Endothelial cell of umbilical vein (primary cell): Measurements from ENCODE around the gene CDH23. TPM values are rescaled to one million over a fixed set of nuclear protein-coding genes. Genes with fewer than 3 reads are reported as not detected.

Source experiments
- BruUV-seq: library from RNA; stranded (reverse); fragments of 400-500 nt; replicated peaks from 2 replicates; lab custom pipeline; 2021; lab: Mats Ljungman, UMichigan
- CTCF ChIA-PET: fragments of 300-600, 350-600 bp; sonication (Branson Sonifier 250); formaldehyde crosslinking; loops from one replicate; lab custom pipeline; 2021; ENCODE audit warnings: antibody characterized with exemption, inconsistent platforms; lab: Charles Lee
- POLR2A ChIA-PET: fragments of 300-600, 350-600 bp; sonication (Branson Sonifier 250); formaldehyde crosslinking; loops from one replicate; lab custom pipeline; 2021; ENCODE audit warnings: antibody characterized with exemption, inconsistent platforms; lab: Charles Lee
- DNase-seq: peaks from one replicate; pipeline ENCODE4 v3.0.0-alpha.2; 2011; ENCODE audit warnings: low read depth, low spot score
- FAIRE-seq: peaks from 2 replicates; lab custom pipeline; 2011; peaks lifted over from hg19 to GRCh38; lab: Jason Lieb, UNC
- H2AFZ ChIP-seq: 2 replicates; pipeline ENCODE4 v1.6.0; 2012; ENCODE audit warnings: low read depth, low read length, control low read depth, inconsistent platforms
- H3K27ac ChIP-seq: 2 replicates; pipeline ENCODE4 v1.5.1; 2011; ENCODE audit warnings: low read depth, mild to moderate bottlenecking, control low read depth, low read length, moderate library complexity; ENCODE audit not compliant: insufficient read depth
- H3K27me3 ChIP-seq, 2 experiments: 2 replicates each; pipeline versions ENCODE4 v1.6.0 to v1.6.1; 2011; ENCODE audit warnings: low read length in 2 of 2, mixed read lengths in 1 of 2; ENCODE audit not compliant: control insufficient read depth in 2 of 2, insufficient read depth in 2 of 2
- H3K36me3 ChIP-seq, 2 experiments: 2 replicates in 1 of 2; 3 replicates in 1 of 2; pipeline ENCODE4 v1.5.1; 2011; ENCODE audit warnings: low read length in 2 of 2, mild to moderate bottlenecking in 1 of 2, moderate library complexity in 1 of 2; ENCODE audit not compliant: control insufficient read depth in 2 of 2, insufficient read depth in 2 of 2; ENCODE audit errors: extremely low read depth in 1 of 2
- H3K4me1 ChIP-seq: 3 replicates; pipeline ENCODE4 v1.5.1; 2011; ENCODE audit warnings: mild to moderate bottlenecking, low read length; ENCODE audit not compliant: control insufficient read depth, insufficient read depth; ENCODE audit errors: extremely low read depth
- H3K4me2 ChIP-seq: 2 replicates; pipeline ENCODE4 v1.6.1; 2011; ENCODE audit warnings: low read length, control low read depth, mixed read lengths; ENCODE audit not compliant: insufficient read depth
- H3K4me3 ChIP-seq, 3 experiments: fragments of 200-600 bp in 1 of 3; sonication (generic), shearing (Covaris generic) in 1 of 3; replicated peaks in 1 of 3; 2 replicates each; pipeline ENCODE4 v1.5.1; 2011 to 2016; ENCODE audit warnings: control low read depth in 3 of 3, low read length in 3 of 3, mild to moderate bottlenecking in 2 of 3, inconsistent platforms in 1 of 3, low read depth in 1 of 3, moderate library complexity in 1 of 3; ENCODE audit not compliant: insufficient read depth in 1 of 3
- H3K79me2 ChIP-seq: 2 replicates; pipeline ENCODE4 v1.6.0; 2012; ENCODE audit warnings: low read length, inconsistent platforms; ENCODE audit not compliant: control insufficient read depth, insufficient read depth
- H3K9ac ChIP-seq: replicated peaks from 2 replicates; pipeline ENCODE3; 2011; ENCODE audit warnings: low read length, control low read depth; ENCODE audit not compliant: insufficient read depth; ENCODE audit errors: extremely low read depth
- H3K9me1 ChIP-seq: replicated peaks from 3 replicates; pipeline ENCODE4 v1.6.0; 2011; ENCODE audit warnings: mild to moderate bottlenecking, low read length; ENCODE audit not compliant: control insufficient read depth, insufficient read depth; ENCODE audit errors: extremely low read depth
- H3K9me3 ChIP-seq: replicated peaks from 2 replicates; pipeline ENCODE4 v1.5.1; 2012; ENCODE audit warnings: low read length, inconsistent platforms; ENCODE audit not compliant: control insufficient read depth, insufficient read depth
- H4K20me1 ChIP-seq: replicated peaks from 2 replicates; pipeline ENCODE3; 2011; ENCODE audit warnings: mild to moderate bottlenecking, low read length; ENCODE audit not compliant: control insufficient read depth, insufficient read depth; ENCODE audit errors: extremely low read depth
- EZH2 ChIP-seq: IDR thresholded peaks from 2 replicates; pipeline ENCODE4 v1.6.1; 2012; ENCODE audit warnings: borderline replicate concordance, low read depth, mild to moderate bottlenecking, moderate library complexity, low read length, inconsistent platforms; ENCODE audit not compliant: severe bottlenecking
- FOS ChIP-seq: IDR thresholded peaks from 2 replicates; pipeline ENCODE4 v1.6.1; 2011; ENCODE audit warnings: mild to moderate bottlenecking, low read length, moderate library complexity, borderline replicate concordance; ENCODE audit not compliant: insufficient read depth
- GATA2 ChIP-seq: IDR thresholded peaks from 2 replicates; pipeline ENCODE4 v1.7.0; 2011; ENCODE audit warnings: low read depth, mild to moderate bottlenecking, moderate library complexity, mixed read lengths, low read length; ENCODE audit not compliant: insufficient read length, insufficient read depth
- JUN ChIP-seq: IDR thresholded peaks from 2 replicates; pipeline ENCODE4 v1.6.1; 2011; ENCODE audit warnings: borderline replicate concordance, low read depth; ENCODE audit not compliant: insufficient read length, insufficient read depth
- MYC ChIP-seq: IDR thresholded peaks from one replicate; pipeline ENCODE4 v1.6.1; 2011; ENCODE audit warnings: mild to moderate bottlenecking, low read depth, low read length
- POLR2AphosphoS5 ChIP-seq: IDR thresholded peaks from 2 replicates; pipeline ENCODE4 v1.6.1; 2012; ENCODE audit warnings: low read depth, mild to moderate bottlenecking, control low read depth, low read length, moderate library complexity; ENCODE audit not compliant: insufficient read depth
- dilution Hi-C: fragments of 300-500 bp; cut with MboI; formaldehyde crosslinking; loops from one replicate; pipeline ENCODE4 v1.15.0; 2019; ENCODE audit warnings: low sequenced_read_pairs; ENCODE audit not compliant: extremely low pct_ligation_motif_present
- intact Hi-C: fragments of 100-400 bp; cut with micrococcal nuclease; formaldehyde crosslinking; loops from one replicate; pipeline ENCODE4 v1.10.0; 2022
- polyA plus RNA-seq, 4 experiments: library from polyadenylated mRNA; depleted of rRNA in 3 of 4; stranded (reverse) in 3 of 4; unstranded in 1 of 4; fragments of >200 nt; gene quantifications; 2 replicates each; pipeline versions ENCODE4 v1.2.1 to v1.2.3, GENCODE V29; 2011 to 2012; ENCODE audit warnings: missing spikeins in 1 of 4
- total RNA-seq: library from RNA; stranded (reverse); gene quantifications from 2 replicates; pipeline ENCODE4 v1.2.3, GENCODE V29; 2021
- TF ChIP-seq, protein P1 (sequence below): IDR thresholded peaks from 2 replicates; pipeline ENCODE4 v1.6.1; 2011; ENCODE audit not compliant: insufficient read depth, insufficient read length

CDH23 gene
- total and polyA plus RNA-seq, 2 donors (not counting 3 experiments of a cell fraction or from before 2014, with no cell fraction given), result not detected

DNA sequence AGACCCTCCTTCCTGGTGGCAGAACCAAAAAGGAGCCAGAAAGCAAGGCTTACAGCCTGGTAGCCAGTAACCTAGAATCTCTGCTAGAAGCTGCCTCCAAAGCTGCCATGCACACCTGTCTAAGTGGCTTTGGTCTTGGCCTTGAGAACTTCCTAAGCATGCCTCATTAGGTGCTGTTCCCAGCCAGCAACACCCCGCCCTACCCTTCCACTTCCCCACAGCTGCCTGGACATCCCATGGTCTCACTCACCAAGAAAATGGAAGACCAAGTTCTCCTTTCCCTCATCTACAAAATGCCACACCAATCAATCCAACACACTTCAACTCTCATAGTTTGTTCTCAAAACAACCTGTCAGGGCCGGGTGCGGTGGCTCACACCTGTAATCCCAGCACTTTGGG, 450.1 kb downstream of the CDH23 start:
- intact Hi-C loops, result no loop called here
- DNase-seq (no peak), FAIRE-seq (no peak)
- Histone ChIP-seq H3K27ac (no peak overlapping the region), H4K20me1 (peaks cover 11% of the 10 kb centered on the region), H3K4me2 (no peak overlapping the region), H3K79me2 (peaks cover 89% of the 10 kb centered on the region), H3K36me3 (no peaks in the 10 kb centered on the region), H3K4me3 (no peak overlapping the region), H3K27me3 (no peaks in the 10 kb centered on the region), H2AFZ (no peak overlapping the region), H3K4me1 (peaks cover 17% of the 10 kb centered on the region), H3K9me3 (no peaks in the 10 kb centered on the region), H3K9ac (no peak overlapping the region), H3K9me1 (no peaks in the 10 kb centered on the region)
- dilution Hi-C loops, result no loop called here
- ChIA-PET CTCF (interaction anchor here (1.0 to 1.7 kb wide), 2 partner anchors 8 to 50 kb away, joined by 3 to 7 read pairs; no protein-coding TSS in a partner anchor), POLR2A (no interaction called here)
- TF ChIP-seq, protein P1, sequence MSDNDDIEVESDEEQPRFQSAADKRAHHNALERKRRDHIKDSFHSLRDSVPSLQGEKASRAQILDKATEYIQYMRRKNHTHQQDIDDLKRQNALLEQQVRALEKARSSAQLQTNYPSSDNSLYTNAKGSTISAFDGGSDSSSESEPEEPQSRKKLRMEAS, result no peak
- TF ChIP-seq EZH2 (no peak), GATA2 (no peak), FOS (no peak), JUN (no peak)
- BruUV-seq, result no TSS peak

DNA sequence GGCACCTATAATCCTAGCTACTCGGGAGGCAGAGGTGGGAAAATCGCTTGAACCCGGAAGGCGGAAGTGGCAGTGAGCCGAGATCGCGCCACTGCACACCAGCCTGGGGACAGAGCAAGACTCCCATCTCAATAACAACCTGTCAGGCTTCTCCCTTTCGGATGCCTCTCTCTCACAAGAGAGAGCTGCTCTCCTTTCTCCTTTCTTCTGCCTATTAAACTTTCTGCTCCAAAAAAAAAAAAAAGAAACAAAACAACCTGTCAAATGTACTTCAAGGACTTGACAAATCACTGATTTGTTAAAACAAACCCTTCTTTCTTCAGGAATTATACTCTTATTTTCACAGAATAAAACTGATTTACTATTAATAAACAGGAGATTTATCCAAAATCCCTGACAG, 450.7 kb downstream of the CDH23 start:
- H3K9me1 ChIP-seq, result no peaks in the 10 kb centered on the region
- no peaks in the 10 kb centered on the region for H3K9me3 ChIP-seq
- no peaks in the 10 kb centered on the region for H3K36me3 ChIP-seq
- H3K9ac ChIP-seq, result no peak overlapping the region
- no peak overlapping the region for H3K4me3 ChIP-seq
- no peak overlapping the region for H3K4me2 ChIP-seq
- ChIA-PET POLR2A (no interaction called here), CTCF (interaction anchor here (1.0 to 1.7 kb wide), 2 partner anchors 9 to 49 kb away, joined by 3 to 7 read pairs; no protein-coding TSS in a partner anchor)
- dilution Hi-C loops, result no loop called here
- no peak overlapping the region for H3K27ac ChIP-seq
- peaks cover 17% of the 10 kb centered on the region for H3K4me1 ChIP-seq
- H4K20me1 ChIP-seq, result peaks cover 6% of the 10 kb centered on the region
- intact Hi-C loops, result no loop called here
- H3K79me2 ChIP-seq, result peaks cover 84% of the 10 kb centered on the region
- no peak for FAIRE-seq
- BruUV-seq, result no TSS peak
- no peak for DNase-seq
- TF ChIP-seq POLR2AphosphoS5 (no peak), FOS (no peak), MYC (no peak)
- TF ChIP-seq, protein P1, result no peak
- H2AFZ ChIP-seq, result no peak overlapping the region
- no peaks in the 10 kb centered on the region for H3K27me3 ChIP-seq
